ENCODE measurements around the gene C4orf50.
"Not testable (repeated sequence)": the region's sequence is repeated elsewhere in the genome, so short reads cannot be mapped to it uniquely, and the experiment has no call there.

C4orf50 gene

DNA sequence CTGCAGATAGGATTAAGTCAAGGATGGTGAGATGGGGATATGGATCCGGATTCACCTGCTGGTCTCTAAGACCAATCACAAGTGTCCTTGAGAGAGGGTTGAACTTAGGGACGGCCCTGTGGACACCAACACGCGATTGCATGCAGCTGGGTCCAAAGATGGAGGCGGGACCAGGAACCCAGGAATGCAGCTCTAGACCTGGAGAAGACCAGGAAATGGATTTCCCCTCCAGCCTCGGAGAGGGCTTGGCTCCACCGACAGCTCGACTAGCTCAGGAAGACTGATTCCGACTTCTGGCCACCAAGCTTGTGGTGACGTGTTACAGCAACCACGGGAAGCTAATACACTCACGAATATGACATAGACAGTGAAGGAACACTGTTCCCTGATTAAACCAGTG, 4.7 kb downstream of the C4orf50 start:
- DNase-seq (ENCODE audit: low read depth), result no peak

DNA sequence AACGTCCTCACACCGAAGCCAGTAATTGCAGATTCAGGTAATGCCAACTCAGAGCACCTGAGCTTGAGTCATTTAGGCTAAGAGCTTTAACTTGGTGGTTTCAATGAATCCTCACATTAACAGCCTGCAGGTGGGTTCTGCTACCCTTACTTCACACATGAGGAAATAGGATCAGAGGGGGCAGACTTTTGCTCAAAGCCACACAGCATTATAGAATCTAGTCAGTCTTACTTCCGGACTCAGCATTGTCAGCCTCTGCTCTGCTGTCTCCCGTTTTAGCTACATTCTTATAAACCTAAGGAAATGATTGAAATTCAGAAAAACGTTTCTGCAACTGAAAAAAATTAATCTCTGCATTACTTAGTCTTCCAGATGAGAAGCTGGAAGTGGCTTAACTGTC, 6.0 kb downstream of the C4orf50 start:
- no peak for DNase-seq (ENCODE audit: low read depth)

DNA sequence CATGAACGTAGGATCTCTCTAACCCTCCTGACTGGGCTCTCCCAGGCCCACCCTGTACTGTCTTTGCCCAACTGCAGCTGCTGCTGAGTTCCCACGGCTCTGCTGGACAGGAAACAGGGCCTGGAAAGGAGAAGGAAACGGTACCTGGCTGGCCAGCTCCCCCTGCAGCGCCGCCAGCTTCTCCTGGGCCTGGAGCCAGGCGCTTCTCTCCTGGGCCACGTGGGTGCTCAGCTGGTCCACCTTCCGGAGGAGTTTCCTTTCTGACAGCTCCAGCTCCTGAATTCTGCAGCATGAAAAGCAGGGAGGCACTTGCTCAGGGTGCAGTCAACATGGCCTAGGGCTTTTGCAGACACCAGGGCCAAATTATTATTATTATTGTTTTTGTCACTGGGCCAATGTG, 6.5 kb downstream of the C4orf50 start:
- DNase-seq (ENCODE audit: low read depth), result no peak

DNA sequence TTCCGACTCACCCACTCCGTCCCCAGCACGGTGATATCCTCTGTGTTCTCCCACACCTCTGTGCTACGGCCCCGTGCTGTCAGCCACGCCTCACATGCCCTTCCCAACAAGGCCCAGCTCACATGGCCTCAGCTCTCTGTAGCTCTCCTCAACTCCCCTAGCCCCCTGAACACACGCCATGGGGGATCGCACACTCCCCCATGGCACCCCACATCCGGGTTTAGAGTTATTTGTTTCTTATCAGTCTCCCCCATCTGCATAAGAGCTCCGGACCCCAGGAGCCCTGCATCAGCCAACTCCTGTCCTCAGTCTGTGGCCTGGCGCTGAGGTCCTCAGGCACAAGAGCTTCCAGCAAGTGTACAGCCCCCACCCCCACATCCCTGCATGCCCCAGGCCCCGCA, 7.0 kb downstream of the C4orf50 start:
- DNase-seq (ENCODE audit: low read depth), result no peak

DNA sequence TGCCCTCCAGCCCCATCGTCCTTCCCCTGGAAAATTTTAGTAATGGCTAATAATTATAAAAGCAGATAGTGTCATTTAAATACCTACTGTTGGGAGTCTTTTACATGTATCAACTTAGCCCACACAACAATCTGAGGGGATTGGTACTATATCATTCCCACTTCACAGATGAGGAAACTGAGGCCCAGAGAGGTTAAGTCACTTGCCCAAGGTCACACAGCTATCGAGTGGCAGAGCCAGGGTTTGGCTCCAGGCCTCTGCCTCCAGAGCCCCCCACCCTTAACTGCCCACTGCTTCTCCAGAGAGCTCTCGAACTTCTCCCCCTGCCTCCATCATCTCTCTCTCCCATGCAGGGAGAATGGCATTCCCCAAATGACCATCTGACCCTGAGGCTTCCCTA, 7.4 kb downstream of the C4orf50 start:
- no peak for DNase-seq (ENCODE audit: low read depth)

DNA sequence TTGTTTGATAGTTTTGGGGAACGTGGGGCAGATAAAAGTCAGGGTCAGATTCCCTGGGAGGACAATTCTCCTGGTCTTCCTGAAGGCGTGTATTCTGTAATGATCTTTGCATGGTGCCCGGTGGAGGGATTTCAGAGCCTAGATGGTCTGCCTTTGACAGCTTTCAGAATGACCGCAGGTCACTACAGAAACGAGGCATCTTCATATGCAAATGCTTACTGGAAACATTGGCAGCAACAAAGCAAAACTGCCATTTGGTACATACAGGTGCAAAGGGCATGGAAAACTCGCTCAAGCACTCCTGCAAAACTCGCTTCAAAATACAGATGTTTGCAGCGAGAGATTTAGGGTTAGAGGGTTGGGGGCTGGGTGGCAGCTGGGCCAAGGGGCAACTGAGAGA, 8.8 kb downstream of the C4orf50 start:
- no peak for DNase-seq (ENCODE audit: low read depth)

DNA sequence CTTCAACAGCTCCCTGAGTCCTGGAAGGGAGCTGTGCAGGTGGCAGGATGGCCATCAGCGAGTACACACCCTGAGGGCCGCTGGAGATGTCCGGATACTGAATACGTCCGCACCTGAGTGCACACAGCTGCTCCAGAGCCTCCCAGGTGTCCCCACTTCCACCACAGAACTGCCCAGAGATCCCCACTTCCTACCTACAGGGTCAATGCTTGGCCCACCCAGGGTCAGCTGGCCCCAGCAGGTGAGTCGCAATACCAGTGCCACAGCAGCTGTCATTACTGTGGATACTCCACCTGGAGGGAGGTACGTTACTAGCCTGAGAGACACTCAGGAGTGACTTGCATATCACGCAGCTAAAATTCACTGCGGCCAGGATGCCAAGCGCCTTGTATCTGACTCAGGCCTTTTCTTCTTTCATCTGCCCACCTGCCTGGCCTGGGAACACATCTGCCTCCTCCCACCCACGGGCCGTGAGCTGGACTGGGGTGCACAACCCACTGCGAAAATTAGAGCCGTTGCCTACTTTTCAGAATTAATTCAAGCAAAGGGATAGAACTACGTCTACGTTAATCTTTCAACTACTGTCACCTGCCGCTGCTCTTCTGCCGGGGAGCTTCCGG, 9.4 kb downstream of the C4orf50 start:
- DNase-seq (ENCODE audit: low read depth), result no peak

DNA sequence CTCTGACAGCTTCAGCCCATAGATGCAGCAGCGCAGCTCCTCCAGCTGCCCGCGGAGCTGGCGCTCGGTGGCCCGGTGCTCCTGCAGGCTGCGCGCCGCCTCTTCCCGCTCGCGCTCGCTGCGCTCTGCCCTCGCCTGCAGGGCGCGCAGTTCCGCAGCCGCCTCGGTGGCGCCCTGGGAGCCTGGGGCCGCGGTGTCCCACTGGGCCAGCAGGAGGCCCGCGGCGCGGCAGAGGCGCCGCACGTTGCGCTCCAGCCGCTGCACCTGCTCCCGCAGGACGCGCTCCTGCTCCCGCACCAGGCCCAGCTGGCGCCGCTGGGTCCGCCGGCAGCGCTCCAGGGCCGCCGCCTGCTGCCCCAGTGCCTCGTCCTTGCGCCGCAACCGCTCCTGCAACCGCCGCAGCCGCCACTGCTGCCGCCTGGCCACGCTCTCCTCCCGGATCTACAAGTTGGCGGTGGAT, 10.1 kb downstream of the C4orf50 start:
- no peak for DNase-seq (ENCODE audit: low read depth)

DNA sequence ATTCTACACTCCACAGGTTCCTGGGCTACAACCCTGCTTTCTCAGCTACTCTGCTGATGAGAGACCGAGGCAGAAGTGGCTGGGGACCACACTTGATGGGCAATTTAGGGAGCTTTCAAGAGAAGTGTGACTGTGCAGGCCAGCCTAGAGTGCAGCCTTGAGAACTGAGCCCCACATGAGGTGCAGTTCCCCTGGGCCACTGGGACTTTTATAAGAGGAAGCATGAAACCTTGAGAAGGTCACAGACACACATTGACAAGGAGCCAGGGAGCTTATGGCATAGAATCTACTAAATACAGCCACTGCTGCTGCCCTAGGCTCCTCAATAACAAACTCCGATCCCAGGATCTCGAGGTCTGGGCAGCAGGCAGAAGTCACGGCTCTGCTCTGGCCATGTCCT, 13.1 kb downstream of the C4orf50 start:
- DNase-seq (ENCODE audit: low read depth), result no peak

DNA sequence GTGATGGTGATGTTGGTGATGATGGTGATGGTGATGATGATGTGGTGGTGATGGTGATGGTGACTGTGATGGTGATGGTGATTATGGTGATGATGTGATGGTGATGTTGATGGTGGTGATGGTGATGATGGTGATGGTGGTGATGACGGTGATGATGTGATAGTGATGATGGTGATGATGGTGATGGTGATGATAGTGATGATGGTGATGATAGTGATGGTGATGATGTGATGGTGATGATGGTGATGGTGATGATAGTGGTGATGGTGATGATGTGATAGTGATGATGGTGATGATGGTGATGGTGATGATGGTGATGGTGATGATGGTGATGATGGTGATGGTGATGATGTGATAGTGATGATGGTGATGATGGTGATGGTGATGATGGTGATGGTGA, 14.7 kb downstream of the C4orf50 start:
- not testable (repeated sequence) for DNase-seq (ENCODE audit: low read depth)

DNA sequence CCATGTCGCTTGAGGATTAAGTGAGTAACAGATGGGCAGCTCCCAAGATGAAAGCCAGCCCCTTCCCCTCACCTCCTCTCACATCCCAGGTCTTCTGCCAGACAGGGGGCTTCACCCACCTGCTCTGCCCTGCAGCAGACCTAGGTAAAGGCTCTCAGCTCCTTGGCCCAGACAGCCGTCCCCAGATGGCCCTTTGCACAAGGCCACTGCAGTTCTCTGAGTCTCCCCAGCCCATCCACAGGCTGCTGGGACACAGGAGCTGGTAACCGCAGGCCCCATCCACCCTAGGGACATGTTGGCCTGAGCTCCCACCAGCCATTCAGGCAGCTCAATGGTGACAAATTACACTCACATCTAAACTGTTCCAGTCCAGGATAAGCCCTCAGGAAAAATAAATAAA, 15.3 kb downstream of the C4orf50 start:
- no peak for DNase-seq (ENCODE audit: low read depth)

DNA sequence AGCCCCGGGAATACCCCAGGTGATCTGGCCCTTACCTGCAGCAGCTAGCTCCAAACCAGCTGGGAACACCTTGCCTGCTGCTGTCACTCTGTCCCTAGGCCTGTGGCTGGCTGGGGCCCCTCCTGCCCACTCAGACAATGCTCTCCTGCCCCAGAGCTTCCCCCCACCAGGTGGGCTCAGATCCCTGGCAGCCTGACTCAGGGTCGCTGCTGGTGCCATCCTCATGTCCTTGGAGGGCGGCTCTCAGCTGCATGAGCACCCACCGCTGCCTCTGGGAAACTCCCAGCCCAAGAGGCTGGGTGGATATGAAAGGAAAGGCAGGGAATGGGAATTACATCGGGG, 15.8 kb downstream of the C4orf50 start:
- DNase-seq (ENCODE audit: low read depth), result no peak

DNA sequence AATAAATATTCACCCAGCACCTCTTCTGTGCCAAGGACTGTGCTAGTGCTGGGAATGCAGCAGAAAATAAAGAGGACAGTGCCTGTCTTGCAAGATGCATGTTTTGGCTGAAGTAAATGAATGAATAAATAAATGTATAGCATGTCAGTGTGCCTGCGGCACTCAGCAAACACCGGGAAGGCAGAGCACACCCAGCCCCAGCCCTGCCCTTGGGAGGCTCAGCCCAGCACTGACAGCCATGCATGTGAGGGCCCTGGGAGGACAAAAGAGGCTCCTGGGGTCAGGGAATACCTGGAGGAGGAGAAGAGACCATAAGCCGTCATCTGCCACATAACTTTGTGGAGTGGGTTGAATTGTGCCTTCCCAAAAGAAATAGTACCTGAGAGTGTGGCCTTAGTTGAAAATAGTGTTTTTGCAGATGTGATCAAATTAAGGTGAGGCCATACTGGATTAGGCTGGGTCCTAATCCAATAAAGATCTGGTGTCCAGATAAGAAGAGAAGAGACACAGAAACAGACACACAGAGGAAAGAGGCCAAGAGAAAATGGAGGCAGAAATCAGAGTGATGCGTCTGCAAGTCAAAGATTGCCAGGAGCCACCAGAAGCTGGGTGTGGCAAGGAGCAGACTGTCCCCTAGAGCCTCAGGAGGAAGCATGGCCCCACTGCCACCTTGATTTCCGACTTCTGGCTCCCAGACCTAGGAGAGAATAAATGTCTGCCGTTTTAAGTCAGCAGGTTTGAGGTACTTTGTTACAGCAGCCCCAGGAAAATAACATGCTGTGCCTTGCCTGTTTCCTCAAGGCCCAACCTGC, 16.3 kb downstream of the C4orf50 start:
- no peak for DNase-seq (ENCODE audit: low read depth)

DNA sequence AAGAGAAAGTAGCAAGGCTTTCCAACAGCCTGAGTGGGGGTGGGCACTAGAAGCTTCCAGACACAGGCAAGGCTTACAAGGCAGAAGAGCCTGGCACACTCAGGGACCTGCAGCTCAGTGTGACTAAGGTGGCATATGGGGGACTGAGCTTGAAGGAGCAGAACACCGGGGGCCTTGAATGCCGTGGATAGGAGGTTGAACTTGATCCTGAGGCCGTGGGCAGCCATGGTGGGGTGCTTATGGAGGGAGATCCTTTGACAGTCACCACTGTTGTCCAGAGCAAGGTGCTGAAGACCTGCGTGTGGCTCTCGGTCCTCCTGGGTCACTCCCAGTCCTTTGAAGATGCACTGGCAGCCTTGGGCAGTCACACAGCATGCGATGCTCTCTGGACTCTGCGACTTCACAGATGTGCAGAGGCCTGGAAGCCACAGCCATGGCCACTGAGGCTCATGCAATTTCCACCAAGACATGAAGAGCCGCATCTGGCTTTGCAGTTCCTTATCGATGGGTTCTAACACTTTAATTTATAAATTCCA, 18.3 kb downstream of the C4orf50 start:
- DNase-seq (ENCODE audit: low read depth), result no peak

DNA sequence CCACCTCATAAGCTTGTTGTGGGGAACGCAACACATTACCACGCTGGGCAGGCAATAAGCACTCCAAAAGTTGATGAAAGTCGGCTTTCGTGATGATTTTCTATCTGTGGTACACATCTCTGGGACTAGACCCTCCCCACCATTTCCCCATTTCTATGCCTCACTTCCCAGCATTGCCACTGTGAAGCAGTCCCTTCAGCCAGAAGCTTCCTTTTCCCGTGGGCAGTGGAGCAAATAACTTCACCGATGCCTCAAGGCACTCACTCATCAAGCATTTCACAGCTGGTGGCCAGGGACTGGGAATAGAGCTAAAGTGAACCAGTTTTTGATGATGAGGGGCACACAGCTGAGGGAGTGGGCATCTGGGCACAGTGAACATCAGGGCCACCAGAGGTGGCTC, 18.9 kb downstream of the C4orf50 start:
- no peak for DNase-seq (ENCODE audit: low read depth)

DNA sequence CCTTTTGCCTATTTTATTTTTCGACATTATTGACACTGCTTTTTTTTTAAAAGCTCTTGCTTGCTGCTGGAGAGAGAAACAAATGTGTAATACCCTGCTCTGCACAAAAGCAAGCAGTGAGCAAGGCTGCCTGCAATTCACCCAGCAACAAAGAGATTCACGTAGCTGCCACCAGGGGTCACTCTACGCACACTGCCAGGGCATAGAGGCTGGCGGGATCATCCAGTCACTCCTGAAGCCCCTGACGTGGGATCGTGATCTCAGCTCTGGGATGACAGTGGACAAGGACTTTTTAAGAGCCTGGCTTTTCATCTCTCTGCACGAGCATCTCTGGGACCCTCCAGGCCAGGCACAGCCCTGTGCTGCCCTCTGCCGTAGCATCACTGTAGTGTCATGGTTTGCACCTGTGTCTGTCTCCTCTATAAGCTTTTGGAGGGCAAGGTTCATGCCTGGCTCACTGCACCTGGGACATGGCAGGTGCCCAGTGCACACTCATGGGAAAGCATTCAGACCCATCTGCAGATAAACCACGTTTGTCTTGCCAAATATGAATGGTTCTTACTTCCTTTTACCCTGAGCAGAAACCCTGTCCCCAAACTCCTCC, 19.8 kb downstream of the C4orf50 start:
- peak; percentile 62 for DNase-seq (ENCODE audit: low read depth)

DNA sequence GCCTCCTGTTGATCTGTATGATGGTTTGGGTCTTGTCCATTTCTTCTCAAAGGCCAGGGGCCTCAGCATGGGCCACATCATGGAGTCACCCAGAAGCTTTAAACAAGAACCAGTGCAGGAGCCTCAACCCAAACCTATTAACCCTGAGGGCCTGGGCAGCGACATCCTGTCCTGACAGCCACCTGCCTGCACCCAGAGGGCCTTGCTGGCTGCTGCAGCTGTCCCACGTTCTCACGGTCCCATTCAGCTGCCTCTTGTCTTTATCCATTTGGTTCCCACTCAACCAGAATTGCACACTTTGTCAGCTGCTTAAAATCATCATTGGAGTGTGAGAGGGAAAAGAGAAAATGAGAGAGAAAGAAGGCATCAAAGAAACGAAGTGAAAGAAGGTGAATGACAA, 21.6 kb downstream of the C4orf50 start:
- no peak for DNase-seq (ENCODE audit: low read depth)

DNA sequence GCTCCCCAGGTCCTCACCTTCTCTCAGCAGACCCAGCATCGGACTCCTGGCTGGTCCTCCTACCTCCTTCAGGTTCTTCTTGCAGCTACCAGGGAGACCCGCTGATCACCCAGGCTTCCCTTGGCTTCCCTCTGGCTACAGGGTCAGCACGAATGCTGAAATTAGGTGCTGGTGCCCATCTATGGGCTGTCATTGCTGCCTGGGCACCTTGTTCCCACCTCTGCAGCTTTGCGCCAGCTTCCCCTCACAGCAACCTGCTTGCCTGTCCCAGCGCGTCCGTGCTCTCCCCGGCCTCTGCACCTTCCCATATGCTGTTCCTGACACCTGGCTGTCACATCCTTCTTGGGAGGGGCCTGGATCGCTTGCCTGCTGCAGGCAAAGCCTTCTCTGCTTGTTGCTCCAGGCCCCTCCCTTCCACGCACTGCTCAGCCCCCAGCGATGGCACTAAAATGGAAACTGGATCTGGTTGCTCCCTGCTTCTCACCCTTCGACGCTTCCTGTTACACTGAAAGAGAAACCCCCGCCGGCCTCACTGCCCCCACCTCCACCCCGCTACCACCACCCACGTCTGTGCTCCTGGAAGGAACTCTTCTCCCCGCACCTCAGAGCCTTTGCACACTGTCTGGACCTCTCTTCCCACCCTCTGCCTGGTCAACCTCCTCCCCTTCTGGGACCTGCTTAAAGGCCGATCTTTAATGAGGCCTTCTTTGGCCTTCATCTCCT, 22.2 kb downstream of the C4orf50 start:
- DNase-seq (ENCODE audit: low read depth), result no peak

DNA sequence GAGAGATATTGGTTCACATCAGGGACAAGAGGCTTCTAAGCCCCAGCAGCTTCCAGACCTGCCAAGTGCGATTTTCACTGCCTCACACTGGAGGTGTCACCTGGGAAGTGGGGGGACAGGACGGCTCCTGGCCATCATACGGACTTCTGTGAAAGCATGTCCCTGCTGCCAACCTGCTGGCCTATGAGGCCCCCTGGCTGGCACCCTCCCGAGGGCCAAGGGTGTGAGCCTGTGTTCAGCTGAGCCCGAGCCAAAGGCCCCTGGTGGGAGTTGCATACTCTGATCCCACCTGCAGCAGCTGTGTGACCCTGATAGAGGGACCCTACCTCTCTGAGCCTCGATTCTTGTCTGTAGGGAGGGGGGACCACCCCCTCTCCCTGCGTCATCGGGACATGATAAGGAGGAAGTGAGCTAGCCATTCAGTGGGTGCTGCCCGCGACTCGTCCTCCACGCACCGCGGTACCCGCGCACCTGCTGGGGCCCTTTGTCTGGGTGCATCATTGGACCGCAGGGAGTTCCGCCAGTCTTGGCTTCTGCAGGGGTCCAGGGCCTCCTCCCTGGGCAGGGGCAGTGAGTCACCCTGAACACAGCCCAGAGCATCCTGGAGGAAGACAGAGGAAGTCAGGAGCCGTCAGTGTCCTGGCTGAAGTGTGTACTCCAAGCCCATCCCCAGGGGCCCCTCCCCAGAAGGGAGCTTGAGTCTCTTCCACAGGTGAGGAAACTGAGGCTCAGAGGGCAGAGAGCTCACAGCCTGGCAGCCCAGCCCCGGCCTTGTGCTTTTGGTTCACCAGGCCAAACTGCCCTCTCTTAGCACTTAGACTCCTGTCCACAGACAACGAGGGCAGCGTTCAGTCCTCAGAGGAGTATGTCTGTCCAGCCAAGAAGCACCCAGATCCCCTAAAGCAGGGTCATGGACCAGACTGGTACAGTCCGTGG, 24.1 kb downstream of the C4orf50 start:
- DNase-seq (ENCODE audit: low read depth), result no peak

DNA sequence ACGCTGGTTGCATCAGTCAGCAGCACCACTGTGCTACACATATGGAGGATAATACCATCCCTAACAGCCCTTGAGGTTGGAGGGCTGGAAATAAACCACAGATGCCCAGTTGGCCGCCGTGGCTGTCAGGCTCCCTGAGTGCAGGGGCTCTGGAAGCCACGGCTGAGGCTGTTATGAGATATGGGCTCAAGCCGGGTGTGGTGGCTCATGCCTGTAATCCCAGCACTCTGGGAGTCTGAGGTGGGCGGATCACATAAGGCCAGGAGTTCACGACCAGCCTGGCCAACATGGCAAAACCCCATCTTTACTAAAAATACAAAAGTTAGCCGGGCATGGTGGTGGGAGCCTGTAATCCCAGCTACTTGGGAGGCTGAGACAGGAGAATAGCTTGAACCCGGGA, 24.9 kb downstream of the C4orf50 start:
- not testable (repeated sequence) for DNase-seq (ENCODE audit: low read depth)

DNA sequence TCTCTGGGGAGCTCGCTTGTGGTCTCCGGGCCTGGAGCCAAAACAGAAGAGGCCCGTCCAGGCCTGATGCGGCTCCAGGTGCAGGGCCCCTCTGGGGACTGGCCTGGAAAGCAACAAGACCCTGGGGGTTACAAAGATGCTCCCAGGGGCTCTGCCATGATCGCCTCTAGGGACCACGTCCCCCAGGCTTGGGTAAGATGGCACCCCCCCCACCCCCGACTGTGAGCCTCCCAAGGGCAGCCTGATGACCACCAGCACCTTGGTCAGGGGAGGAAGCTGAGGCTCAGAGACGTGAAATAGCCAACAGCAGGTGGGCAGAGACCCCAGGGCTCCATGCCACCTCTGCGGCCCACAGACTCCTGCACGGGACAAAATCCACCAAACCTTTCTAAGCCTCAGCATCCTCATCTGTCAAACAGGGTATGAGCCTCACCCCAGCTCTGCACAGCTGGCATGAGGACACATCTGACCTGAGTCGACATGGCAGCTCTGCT, 25.4 kb downstream of the C4orf50 start:
- DNase-seq (ENCODE audit: low read depth), result no peak

Measured in iris pigment epithelial cell (primary cell).